Activated naive CD4-positive, alpha-beta T cell treated with anti-CD3 and anti-CD28 coated beads for 36 hours (primary cell): Measurements from ENCODE around the gene AURKB. TPM values are rescaled to one million over a fixed set of nuclear protein-coding genes. Genes with fewer than 3 reads are reported as not detected.
"Not testable (repeated sequence)": the region's sequence is repeated elsewhere in the genome, so short reads cannot be mapped to it uniquely, and the experiment has no call there.

ENCODE experiments used
- CTCF ChIA-PET: fragments of 350-600 bp; sonication (Branson Sonifier 250); formaldehyde crosslinking; loops from one replicate; lab custom pipeline; 2021; ENCODE audit warnings: antibody characterized with exemption; lab: Charles Lee
- DNase-seq: peaks from one replicate; pipeline ENCODE4 v3.0.0-alpha.2; 2020
- H3K27ac Mint-ChIP-seq: one replicate; pipeline ENCODE4 v1.8.0; 2021; ENCODE audit warnings: mild to moderate bottlenecking, mixed read lengths
- H3K27me3 Mint-ChIP-seq: one replicate; pipeline ENCODE4 v1.8.0; 2021; ENCODE audit warnings: low read depth, mixed read lengths
- H3K36me3 Mint-ChIP-seq: one replicate; pipeline ENCODE4 v1.8.0; 2021; ENCODE audit warnings: low read depth, mixed read lengths
- H3K4me1 Mint-ChIP-seq: one replicate; pipeline ENCODE4 v1.8.0; 2021; ENCODE audit warnings: low read depth, mixed read lengths
- H3K4me3 Mint-ChIP-seq: one replicate; pipeline ENCODE4 v1.8.0; 2021; ENCODE audit warnings: mild to moderate bottlenecking, moderate library complexity, mixed read lengths
- H3K9me3 Mint-ChIP-seq: one replicate; pipeline ENCODE4 v1.8.0; 2021; ENCODE audit warnings: mixed read lengths
- intact Hi-C: fragments of 100-400 bp; cut with micrococcal nuclease; formaldehyde crosslinking; loops from one replicate; pipeline ENCODE4 v1.15.1; 2023
- total RNA-seq, 2 experiments: library from RNA; stranded (reverse); gene quantifications; one replicate each; pipeline ENCODE4 v1.2.3, GENCODE V29; 2021

The AURKB gene
- total RNA-seq, 2 experiments from 2014 or later: 243 TPM

- Mint-ChIP-seq H3K27me3 (peaks cover 15% of the 10 kb centered on the region), H3K4me3 (peak overlapping the region; percentile 96), H3K9me3 (no peaks in the 10 kb centered on the region), H3K36me3 (peaks cover 32% of the 10 kb centered on the region), H3K27ac (peak overlapping the region; percentile 96), H3K4me1 (peaks cover 37% of the 10 kb centered on the region)
- intact Hi-C loops: loop anchor here (1.0 to 2.0 kb wide), 2 partner anchors 77 to 159 kb away; partner anchors contain the start of gene RPL26
- peak; percentile 77 for DNase-seq
- CTCF ChIA-PET: interaction anchor here (0.9 to 6.6 kb wide), 8 partner anchors 15 to 104 kb away, joined by 3 to 55 read pairs (median 4); partner anchors contain the start of genes CTC1, PFAS and RANGRF
These were observed 13.2 kb upstream of the AURKB start for GRCh38 chr17:8223356-8224126.

DNA sequence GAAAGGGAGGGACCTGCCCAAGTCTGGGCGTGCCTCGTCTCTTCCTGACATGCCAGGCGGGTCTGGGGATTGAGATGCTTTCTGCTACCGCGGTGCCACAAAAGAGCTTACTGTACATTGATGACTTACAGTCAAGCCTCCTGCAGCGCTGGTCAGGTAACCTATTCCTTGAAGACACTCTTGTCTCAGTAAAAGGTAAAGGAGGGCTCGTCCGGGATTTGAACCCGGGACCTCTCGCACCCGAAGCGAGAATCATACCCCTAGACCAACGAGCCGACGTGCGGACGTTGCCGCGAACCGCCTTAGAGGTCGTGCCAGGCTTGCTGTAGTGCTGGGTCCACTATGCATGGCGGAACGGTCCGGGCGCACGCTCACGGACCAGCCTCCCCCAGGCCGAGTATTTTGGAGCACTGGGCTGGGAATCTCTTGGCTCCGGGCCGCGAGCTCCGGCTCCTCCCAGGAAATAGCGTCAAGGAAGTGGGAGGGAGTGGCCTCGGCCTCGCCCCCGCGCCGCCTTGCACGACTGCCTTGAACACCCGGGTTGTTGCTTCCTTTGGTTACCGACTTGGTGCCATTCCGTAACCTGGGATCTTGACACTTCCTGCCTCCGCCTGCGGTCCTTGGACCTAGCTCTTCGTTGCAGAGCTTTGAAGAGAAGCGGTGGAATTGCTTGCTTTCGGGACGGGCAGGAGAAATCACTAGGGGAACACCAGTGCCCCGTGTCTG, 12.4 kb upstream of the AURKB start:
- H3K27ac Mint-ChIP-seq: peak overlapping the region; percentile 96
- intact Hi-C loops: loop anchor here (1.0 to 2.0 kb wide), 12 partner anchors 12 to 380 kb away; partner anchors contain the start of genes AURKB, CTC1, HES7 and RANGRF
- peak overlapping the region; percentile 96 for H3K4me3 Mint-ChIP-seq
- peaks cover 37% of the 10 kb centered on the region for H3K4me1 Mint-ChIP-seq
- H3K9me3 Mint-ChIP-seq: no peaks in the 10 kb centered on the region
- H3K27me3 Mint-ChIP-seq: peaks cover 15% of the 10 kb centered on the region
- peak; percentile 94 for DNase-seq
- CTCF ChIA-PET: interaction anchor here (0.6 to 6.6 kb wide), 11 partner anchors 14 to 104 kb away, joined by 3 to 55 read pairs (median 5); partner anchors contain the start of genes ALOXE3, BORCS6, CTC1 and PFAS
- H3K36me3 Mint-ChIP-seq: peaks cover 31% of the 10 kb centered on the region

- Mint-ChIP-seq H3K27me3 (peaks cover 15% of the 10 kb centered on the region), H3K4me1 (peaks cover 37% of the 10 kb centered on the region), H3K36me3 (peaks cover 26% of the 10 kb centered on the region), H3K9me3 (no peaks in the 10 kb centered on the region), H3K4me3 (peak overlapping the region; percentile 96), H3K27ac (peak overlapping the region; percentile 96)
- CTCF ChIA-PET: interaction anchor here (0.6 to 6.6 kb wide), 8 partner anchors 25 to 103 kb away, joined by 3 to 55 read pairs (median 5); partner anchors contain the start of genes ALOXE3, BORCS6, CTC1 and PFAS
- DNase-seq: peak; percentile 86
- intact Hi-C loops: loop anchor here (1.0 to 2.0 kb wide), 11 partner anchors 12 to 380 kb away; partner anchors contain the start of genes AURKB, CTC1, HES7 and RANGRF
These were observed 11.9 kb upstream of the AURKB start for GRCh38 chr17:8222380-8222629.

DNA sequence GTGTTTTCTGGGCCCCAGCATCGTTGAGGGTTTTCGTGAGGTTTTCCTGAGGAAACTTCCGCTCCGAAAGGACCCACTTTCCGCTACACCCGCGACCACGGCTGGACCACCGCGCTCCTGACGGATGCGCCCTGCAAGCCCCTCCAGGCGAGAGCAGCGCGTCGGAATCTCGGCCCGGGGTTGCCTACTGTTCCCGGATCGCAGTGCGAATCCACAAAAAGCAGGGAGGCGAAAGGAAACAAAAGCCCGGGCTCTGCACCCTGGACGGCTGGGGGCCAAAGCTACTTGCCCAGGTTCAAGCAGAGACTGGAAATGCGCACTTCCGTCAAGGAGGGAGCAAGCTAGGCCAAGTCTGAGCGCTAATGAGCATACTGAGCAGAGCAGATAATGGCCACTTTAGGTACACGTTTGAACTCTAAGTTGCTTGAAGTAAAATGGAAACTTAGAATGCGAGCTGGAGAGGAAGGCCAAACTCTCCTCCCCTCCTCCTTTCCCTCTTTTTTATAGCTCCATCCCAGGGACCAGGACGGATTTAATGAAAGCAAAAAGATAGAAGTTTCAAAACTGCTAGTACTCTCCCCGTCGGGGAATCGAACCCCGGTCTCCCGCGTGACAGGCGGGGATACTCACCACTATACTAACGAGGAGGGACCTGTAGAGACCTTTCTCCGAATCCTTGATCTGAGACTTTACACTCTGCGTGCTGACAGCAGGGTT, 11.4 kb upstream of the AURKB start:
- Mint-ChIP-seq H3K9me3 (no peaks in the 10 kb centered on the region), H3K4me1 (peaks cover 34% of the 10 kb centered on the region), H3K27me3 (peaks cover 15% of the 10 kb centered on the region), H3K27ac (peak overlapping the region; percentile 96), H3K4me3 (peak overlapping the region; percentile 96), H3K36me3 (peaks cover 21% of the 10 kb centered on the region)
- CTCF ChIA-PET: interaction anchor here (0.6 to 6.6 kb wide), 10 partner anchors 11 to 147 kb away, joined by 3 to 55 read pairs (median 4); partner anchors contain the start of genes ALOXE3, AURKB, BORCS6 and CTC1
- intact Hi-C loops: loop anchor here (1.0 to 2.0 kb wide), 11 partner anchors 12 to 380 kb away; partner anchors contain the start of genes AURKB, CTC1, HES7 and RANGRF
- DNase-seq: peak; percentile 95

- H3K27me3 Mint-ChIP-seq: peaks cover 12% of the 10 kb centered on the region
- H3K4me1 Mint-ChIP-seq: peaks cover 26% of the 10 kb centered on the region
- no peaks in the 10 kb centered on the region for H3K9me3 Mint-ChIP-seq
- CTCF ChIA-PET: interaction anchor here (0.6 to 6.6 kb wide), 9 partner anchors 11 to 146 kb away, joined by 3 to 55 read pairs (median 5); partner anchors contain the start of genes ALOXE3, AURKB, BORCS6 and CTC1
- H3K27ac Mint-ChIP-seq: peak overlapping the region; percentile 96
- peaks cover 13% of the 10 kb centered on the region for H3K36me3 Mint-ChIP-seq
- peak; percentile 98 for DNase-seq
- intact Hi-C loops: no loop called here
- peak overlapping the region; percentile 96 for H3K4me3 Mint-ChIP-seq
These were observed 10.6 kb upstream of the AURKB start for GRCh38 chr17:8220783-8221662.

- H3K27ac Mint-ChIP-seq, intact Hi-C loops, DNase-seq, H3K4me3 Mint-ChIP-seq, H3K9me3 Mint-ChIP-seq, H3K27me3 Mint-ChIP-seq: not testable (repeated sequence)
- Mint-ChIP-seq H3K4me1 (peaks cover 12% of the 10 kb centered on the region), H3K36me3 (peaks cover 12% of the 10 kb centered on the region)
- CTCF ChIA-PET: interaction anchor here (1.2 kb wide), 1 partner anchor 92 kb away, joined by 4 read pairs; no protein-coding TSS in a partner anchor
These were observed 3.6 kb upstream of the AURKB start for GRCh38 chr17:8214000-8214399.

DNA sequence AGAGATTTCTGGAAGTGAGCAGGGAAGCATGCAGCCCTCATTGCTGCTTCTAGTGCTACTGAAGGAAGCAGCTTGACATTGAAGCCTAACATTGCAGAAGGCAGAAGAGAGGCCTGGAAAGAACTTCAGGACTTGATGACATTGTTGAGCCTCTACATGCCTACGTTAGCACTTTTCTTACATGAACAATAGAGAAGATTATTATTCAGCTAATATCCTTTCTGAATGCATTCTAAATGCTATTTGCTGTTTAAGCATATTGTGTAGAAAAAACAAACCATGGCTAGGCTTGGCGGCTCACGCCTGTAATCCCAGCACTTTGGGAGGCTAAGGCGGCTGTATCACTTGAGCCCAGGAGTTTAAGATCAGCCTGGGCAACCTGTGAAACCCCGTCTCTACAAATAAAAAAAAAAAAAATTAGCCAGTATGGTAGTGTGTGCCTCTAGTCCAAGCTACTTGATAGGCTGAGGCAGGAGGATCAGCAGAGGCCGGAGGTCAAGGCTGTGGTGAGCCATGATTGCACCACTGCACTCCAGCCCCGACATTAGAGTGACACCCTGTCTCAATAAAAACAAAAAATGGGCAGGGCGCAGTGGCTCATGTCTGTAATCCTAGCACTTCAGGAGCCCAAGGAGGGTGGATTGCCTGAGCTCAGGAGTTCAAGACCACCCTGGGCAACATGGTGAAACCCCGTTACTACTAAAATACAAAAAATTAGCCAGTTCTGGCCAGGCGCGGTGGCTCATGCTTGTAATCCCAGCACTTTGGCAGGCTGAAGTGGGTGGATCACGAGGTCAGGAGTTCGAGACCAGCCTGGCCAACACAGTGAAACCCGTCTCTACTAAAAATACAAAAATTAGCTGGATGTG, 2.2 kb upstream of the AURKB start:
- H3K36me3 Mint-ChIP-seq: peaks cover 23% of the 10 kb centered on the region
- H3K4me3 Mint-ChIP-seq: no peak overlapping the region
- CTCF ChIA-PET: interaction anchor here (0.6 to 1.0 kb wide), 3 partner anchors 92 to 157 kb away, joined by 5 to 7 read pairs (median 5); no protein-coding TSS in a partner anchor
- H3K27me3 Mint-ChIP-seq: no peaks in the 10 kb centered on the region
- H3K9me3 Mint-ChIP-seq: no peaks in the 10 kb centered on the region
- peaks cover 13% of the 10 kb centered on the region for H3K4me1 Mint-ChIP-seq
- intact Hi-C loops: no loop called here
- no peak for DNase-seq
- H3K27ac Mint-ChIP-seq: no peak overlapping the region

DNA sequence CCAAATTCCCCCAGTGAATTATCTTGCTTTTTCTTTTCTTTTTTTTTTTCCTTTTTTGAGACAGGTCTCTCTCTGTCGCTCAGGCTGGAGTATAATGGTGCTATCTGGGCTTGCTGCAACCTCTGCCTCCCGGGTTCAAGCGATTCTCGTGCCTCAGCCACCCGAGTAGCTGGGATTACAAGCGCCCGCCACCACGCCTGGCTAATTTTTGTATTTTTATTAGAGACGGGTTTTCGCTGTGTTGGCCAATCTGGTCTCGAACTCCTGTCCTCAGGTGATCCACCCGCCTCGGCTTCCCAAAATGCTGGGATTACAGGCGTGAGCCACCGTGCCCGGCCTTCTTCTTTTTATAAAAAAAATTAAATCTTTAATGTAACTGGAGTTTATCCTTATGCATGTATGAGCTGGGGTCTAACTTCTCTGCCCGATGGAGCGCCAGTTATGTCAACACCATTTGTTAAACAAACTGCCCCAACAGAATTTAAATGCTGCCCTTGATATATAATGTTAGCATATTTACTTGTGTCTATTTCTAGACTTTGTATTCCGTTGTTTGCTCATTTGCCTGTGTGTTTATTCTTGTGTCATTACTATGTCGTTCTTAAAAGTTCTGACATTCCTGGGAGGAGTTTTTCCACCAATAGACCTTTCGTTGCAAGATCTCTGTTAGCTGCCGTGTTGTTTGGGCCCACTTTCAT, 535 bp upstream of the AURKB start:
- Mint-ChIP-seq H3K27me3 (no peaks in the 10 kb centered on the region), H3K36me3 (peaks cover 40% of the 10 kb centered on the region), H3K4me1 (peaks cover 16% of the 10 kb centered on the region), H3K9me3 (no peaks in the 10 kb centered on the region), H3K27ac (peak overlapping the region; percentile 94), H3K4me3 (peak overlapping the region; percentile 99)
- intact Hi-C loops: loop anchor here (1.0 kb wide), 3 partner anchors 11 to 19 kb away; no protein-coding TSS in a partner anchor
- DNase-seq: no peak
- CTCF ChIA-PET: interaction anchor here (1.0 to 1.8 kb wide), 3 partner anchors 10 to 23 kb away, joined by 3 to 7 read pairs (median 5); no protein-coding TSS in a partner anchor

GRCh38 chr17:8206536-8206935, 3.8 kb downstream of the AURKB start:
- no peak overlapping the region for H3K27ac Mint-ChIP-seq
- no peak for DNase-seq
- H3K27me3 Mint-ChIP-seq: no peaks in the 10 kb centered on the region
- CTCF ChIA-PET: interaction anchor here (0.7 kb wide), 1 partner anchor 345 kb away, joined by 4 read pairs; no protein-coding TSS in a partner anchor
- H3K4me1 Mint-ChIP-seq: peaks cover 16% of the 10 kb centered on the region
- H3K9me3 Mint-ChIP-seq: no peaks in the 10 kb centered on the region
- intact Hi-C loops: no loop called here
- peaks cover 67% of the 10 kb centered on the region for H3K36me3 Mint-ChIP-seq
- H3K4me3 Mint-ChIP-seq: no peak overlapping the region
